SK-N-SH (cell line): ENCODE results near the gene SPRYD3. TPM values are rescaled to one million over a fixed set of nuclear protein-coding genes. Genes with fewer than 3 reads are reported as not detected.

Source experiments
- CTCF ChIA-PET: fragments of 300-600, 350-600 bp; formaldehyde crosslinking; extraction: SDS; loops from one replicate; lab custom pipeline; 2021; lab: Yijun Ruan, JAX
- POLR2A ChIA-PET: fragments of 350-600 bp; sonication (Branson Sonifier 250); formaldehyde crosslinking; extraction: SDS; loops from one replicate; lab custom pipeline; 2020; ENCODE audit warnings: antibody characterized with exemption, inconsistent platforms; lab: Yijun Ruan, JAX
- DNase-seq: peaks from one replicate; pipeline ENCODE4 v3.0.0; 2012
- H2AFZ ChIP-seq: fragments of 200-600 bp; sonication (generic); 2 replicates; pipeline ENCODE4 v1.8.1; 2016; ENCODE audit warnings: antibody characterized with exemption, mild to moderate bottlenecking, low read depth
- H3F3A ChIP-seq: fragments of 200-600 bp; sonication (generic); replicated peaks from 2 replicates; pipeline ENCODE3; 2016; ENCODE audit warnings: antibody characterized with exemption, mild to moderate bottlenecking; ENCODE audit not compliant: insufficient read depth
- H3K27ac ChIP-seq, 2 experiments: fragments of 200-500 bp in 1 of 2; fragments of 200-600 bp in 1 of 2; sonication (Bioruptor generic) in 1 of 2; sonication (generic), shearing (Covaris generic) in 1 of 2; 2 replicates each; pipeline versions ENCODE4 v1.5.1 to v1.6.1; 2014 to 2016; ENCODE audit warnings: low read depth in 2 of 2, inconsistent platforms in 1 of 2, low read length in 1 of 2, mild to moderate bottlenecking in 1 of 2, mixed read lengths in 1 of 2
- H3K27me3 ChIP-seq: fragments of 200-600 bp; sonication (generic), shearing (Covaris generic); 2 replicates; pipeline ENCODE4 v1.6.1; 2016; ENCODE audit warnings: mixed run types; ENCODE audit not compliant: insufficient read depth
- H3K36me3 ChIP-seq, 2 experiments: fragments of 200-500 bp in 1 of 2; fragments of 200-600 bp in 1 of 2; sonication (Bioruptor generic) in 1 of 2; sonication (generic) in 1 of 2; replicated peaks in 1 of 2; 2 replicates each; pipeline versions ENCODE3 to v1.5.1; 2014 to 2016; ENCODE audit warnings: low read length in 1 of 2, mild to moderate bottlenecking in 1 of 2; ENCODE audit not compliant: insufficient read depth in 2 of 2, control insufficient read depth in 1 of 2
- H3K4me1 ChIP-seq, 2 experiments: fragments of 200-500 bp in 1 of 2; fragments of 200-600 bp in 1 of 2; sonication (Bioruptor generic) in 1 of 2; sonication (generic), shearing (Covaris generic) in 1 of 2; 2 replicates each; pipeline versions ENCODE4 v1.5.1 to v1.6.1; 2014 to 2016; ENCODE audit warnings: low read depth in 1 of 2, low read length in 1 of 2, mixed run types in 1 of 2; ENCODE audit not compliant: insufficient read depth in 2 of 2, control insufficient read depth in 1 of 2
- H3K4me2 ChIP-seq: fragments of 200-600 bp; sonication (generic), shearing (Covaris generic); 2 replicates; pipeline ENCODE4 v1.6.1; 2017; ENCODE audit warnings: mixed run types
- H3K4me3 ChIP-seq, 2 experiments: fragments of 200-500 bp in 1 of 2; fragments of 200-600 bp in 1 of 2; sonication (Bioruptor generic) in 1 of 2; sonication (generic), shearing (Covaris generic) in 1 of 2; 2 replicates each; pipeline versions ENCODE4 v1.5.1 to v1.8.1; 2014 to 2016; ENCODE audit warnings: low read depth in 2 of 2, inconsistent platforms in 1 of 2, low read length in 1 of 2, mild to moderate bottlenecking in 1 of 2, mixed read lengths in 1 of 2, moderate library complexity in 1 of 2
- H3K79me2 ChIP-seq: fragments of 200-600 bp; sonication (generic); 2 replicates; pipeline ENCODE4 v1.8.1; 2017; ENCODE audit warnings: mild to moderate bottlenecking; ENCODE audit not compliant: insufficient read depth
- H3K9ac ChIP-seq: fragments of 200-600 bp; sonication (generic); 2 replicates; pipeline ENCODE4 v1.6.1; 2017; ENCODE audit warnings: mixed run types
- H3K9me2 ChIP-seq: fragments of 200-600 bp; sonication (generic); 2 replicates; pipeline ENCODE4 v1.6.1; 2017; ENCODE audit warnings: mixed run types
- H3K9me3 ChIP-seq: fragments of 200-600 bp; sonication (generic); 2 replicates; pipeline ENCODE4 v1.6.1; 2017; ENCODE audit warnings: mixed run types, mild to moderate bottlenecking, moderate library complexity
- H4K20me1 ChIP-seq: fragments of 200-600 bp; sonication (generic); 2 replicates; pipeline ENCODE4 v1.6.1; 2017; ENCODE audit warnings: mild to moderate bottlenecking, mixed run types; ENCODE audit not compliant: insufficient read depth
- CHD2 ChIP-seq: fragments of 150-350 bp; IDR thresholded peaks from 2 replicates; pipeline ENCODE4 v1.6.1; 2018; ENCODE audit warnings: low read length; ENCODE audit not compliant: partially characterized antibody
- FOSL2 ChIP-seq: IDR thresholded peaks from 2 replicates; pipeline ENCODE4 v1.4.0; 2012; ENCODE audit warnings: low read depth, mild to moderate bottlenecking, moderate library complexity, borderline replicate concordance
- FOXM1 ChIP-seq: IDR thresholded peaks from 2 replicates; pipeline ENCODE4 v1.4.0; 2012; ENCODE audit warnings: low read depth, mild to moderate bottlenecking
- IRF3 ChIP-seq: fragments of 150-350 bp; IDR thresholded peaks from 2 replicates; pipeline ENCODE4 v1.6.1; 2016; ENCODE audit warnings: mild to moderate bottlenecking, low read depth, low read length
- MXI1 ChIP-seq: IDR thresholded peaks from 2 replicates; pipeline ENCODE4 v1.6.1; 2012; ENCODE audit warnings: mild to moderate bottlenecking, low read depth, low read length, improper control_type of control experiment
- POLR2AphosphoS5 ChIP-seq: IDR thresholded peaks from 2 replicates; pipeline ENCODE4 v1.6.1; 2012; ENCODE audit warnings: low read depth, low read length
- REST ChIP-seq: IDR thresholded peaks from 2 replicates; pipeline ENCODE4 v1.6.1; 2012; ENCODE audit warnings: mild to moderate bottlenecking, low read depth, low read length, moderate library complexity
- RFX5 ChIP-seq: IDR thresholded peaks from 2 replicates; pipeline ENCODE4 v1.6.1; 2012; ENCODE audit warnings: mild to moderate bottlenecking, improper control_type of control experiment, low read length
- RXRA ChIP-seq: IDR thresholded peaks from 2 replicates; pipeline ENCODE4 v1.4.0; 2012; ENCODE audit warnings: low read depth, mild to moderate bottlenecking, borderline replicate concordance
- SIN3A ChIP-seq: IDR thresholded peaks from 2 replicates; pipeline ENCODE4 v1.6.1; 2012; ENCODE audit warnings: low read depth, mild to moderate bottlenecking, low read length, moderate library complexity, borderline replicate concordance
- SMC3 ChIP-seq: IDR thresholded peaks from 2 replicates; pipeline ENCODE4 v1.6.1; 2012; ENCODE audit warnings: low read depth, low read length, improper control_type of control experiment
- TEAD4 ChIP-seq: IDR thresholded peaks from 2 replicates; pipeline ENCODE4 v1.4.0; 2012; ENCODE audit warnings: mild to moderate bottlenecking, borderline replicate concordance; ENCODE audit not compliant: insufficient read depth
- USF2 ChIP-seq: fragments of 150-350 bp; IDR thresholded peaks from 2 replicates; pipeline ENCODE4 v1.6.1; 2017; ENCODE audit warnings: antibody characterized with exemption, low read length, low read depth, borderline replicate concordance
- YY1 ChIP-seq: IDR thresholded peaks from 2 replicates; pipeline ENCODE4 v1.4.0; 2012; ENCODE audit warnings: low read depth, mild to moderate bottlenecking
- WGBS: methylation state at CpG from one replicate; pipeline ENCODE4 v1.1.6; 2017; ENCODE audit warnings: low lambda C conversion rate; 5-methylcytosine and 5-hydroxymethylcytosine counted together
- polyA plus RNA-seq, 3 experiments: library from polyadenylated mRNA; depleted of rRNA; stranded (reverse); fragments of >200 nt; gene quantifications; 2 replicates each; pipeline ENCODE4 v1.2.3, GENCODE V29; 2012
- TF ChIP-seq, protein P1 (sequence below): IDR thresholded peaks from 2 replicates; pipeline ENCODE4 v1.4.0; 2012; ENCODE audit warnings: low read depth, borderline replicate concordance
- TF ChIP-seq, protein P2 (sequence below): IDR thresholded peaks from 2 replicates; pipeline ENCODE4 v1.4.0; 2012; ENCODE audit warnings: low read depth

Gene SPRYD3
- polyA plus RNA-seq, 1 of the 3 experiments (the other 2 are of a cell fraction) = 20.3 TPM

DNA sequence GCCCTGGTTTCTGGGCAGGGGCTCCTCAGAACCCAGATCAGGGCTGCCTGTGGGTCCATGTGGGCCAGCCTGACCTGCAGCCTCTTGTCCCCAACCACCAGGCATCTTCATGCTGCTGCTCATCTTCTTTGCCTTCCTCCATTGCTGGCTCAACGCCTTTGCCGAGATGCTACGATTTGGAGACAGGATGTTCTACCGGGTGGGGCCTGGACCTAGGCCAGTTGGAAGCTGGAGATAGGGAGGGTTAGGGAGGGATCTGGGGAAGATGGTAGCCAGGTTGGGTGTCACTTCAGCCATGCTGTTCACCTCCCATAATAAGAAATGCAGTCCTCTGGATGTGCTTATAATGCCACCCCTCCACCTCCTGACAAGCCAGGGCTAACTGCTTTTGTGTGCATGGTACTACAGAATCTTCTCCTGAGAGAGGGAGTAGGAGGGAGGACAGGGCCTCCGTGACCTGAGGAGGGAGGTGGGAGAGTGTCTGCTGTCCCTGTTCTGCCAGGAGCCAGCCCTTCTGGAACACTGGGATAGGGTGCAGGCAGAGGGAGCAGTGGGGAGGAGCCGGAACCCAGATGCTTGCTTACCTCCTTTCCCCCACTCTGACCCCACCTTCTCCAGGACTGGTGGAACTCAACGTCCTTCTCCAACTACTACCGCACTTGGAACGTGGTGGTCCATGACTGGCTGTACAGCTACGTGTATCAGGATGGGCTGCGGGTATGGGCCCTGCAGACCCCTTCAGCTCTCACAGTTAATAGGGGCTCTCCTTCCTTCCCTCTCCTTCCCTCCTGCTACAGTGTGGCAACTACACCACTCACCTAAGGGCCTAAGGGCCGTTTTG, 41.7 kb upstream of the SPRYD3 start:
- Histone ChIP-seq H3K27me3 (no peaks in the 10 kb centered on the region), H3K4me1 (peaks cover 0 to 10% of the 10 kb centered on the region in 2 experiments; a peak in 2 of 4 replicates), H3K79me2 (no peaks in the 10 kb centered on the region), H3K9ac (no peak overlapping the region), H4K20me1 (no peaks in the 10 kb centered on the region), H3K4me3 (no peak overlapping the region), H3K4me2 (no peak overlapping the region), H2AFZ (no peak overlapping the region), H3K27ac (no peak overlapping the region), H3K36me3 (no peaks in the 10 kb centered on the region)
- POLR2A ChIA-PET = no interaction called here
- CTCF ChIA-PET = interaction anchor here (1.0 kb wide), 1 partner anchor 55 kb away, joined by 4 read pairs; no protein-coding TSS in a partner anchor
- no peak for DNase-seq
- TF ChIP-seq, protein P1, sequence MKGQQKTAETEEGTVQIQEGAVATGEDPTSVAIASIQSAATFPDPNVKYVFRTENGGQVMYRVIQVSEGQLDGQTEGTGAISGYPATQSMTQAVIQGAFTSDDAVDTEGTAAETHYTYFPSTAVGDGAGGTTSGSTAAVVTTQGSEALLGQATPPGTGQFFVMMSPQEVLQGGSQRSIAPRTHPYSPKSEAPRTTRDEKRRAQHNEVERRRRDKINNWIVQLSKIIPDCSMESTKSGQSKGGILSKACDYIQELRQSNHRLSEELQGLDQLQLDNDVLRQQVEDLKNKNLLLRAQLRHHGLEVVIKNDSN = no peak
- TF ChIP-seq SIN3A = no peak
- no peak for TF ChIP-seq CHD2
- no peak for TF ChIP-seq MXI1
- TF ChIP-seq POLR2AphosphoS5 = no peak
- TF ChIP-seq, protein P2, sequence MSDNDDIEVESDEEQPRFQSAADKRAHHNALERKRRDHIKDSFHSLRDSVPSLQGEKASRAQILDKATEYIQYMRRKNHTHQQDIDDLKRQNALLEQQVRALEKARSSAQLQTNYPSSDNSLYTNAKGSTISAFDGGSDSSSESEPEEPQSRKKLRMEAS = no peak
- TF ChIP-seq RXRA = no peak
- TF ChIP-seq, all 33 proteins: peak for 0
- H3K9me3 ChIP-seq = no peaks in the 10 kb centered on the region
- no peaks in the 10 kb centered on the region for H3K9me2 ChIP-seq
- WGBS = 92% methylated on average over 12 of the region's 12 CpGs
- no peaks in the 10 kb centered on the region for H3F3A ChIP-seq

DNA sequence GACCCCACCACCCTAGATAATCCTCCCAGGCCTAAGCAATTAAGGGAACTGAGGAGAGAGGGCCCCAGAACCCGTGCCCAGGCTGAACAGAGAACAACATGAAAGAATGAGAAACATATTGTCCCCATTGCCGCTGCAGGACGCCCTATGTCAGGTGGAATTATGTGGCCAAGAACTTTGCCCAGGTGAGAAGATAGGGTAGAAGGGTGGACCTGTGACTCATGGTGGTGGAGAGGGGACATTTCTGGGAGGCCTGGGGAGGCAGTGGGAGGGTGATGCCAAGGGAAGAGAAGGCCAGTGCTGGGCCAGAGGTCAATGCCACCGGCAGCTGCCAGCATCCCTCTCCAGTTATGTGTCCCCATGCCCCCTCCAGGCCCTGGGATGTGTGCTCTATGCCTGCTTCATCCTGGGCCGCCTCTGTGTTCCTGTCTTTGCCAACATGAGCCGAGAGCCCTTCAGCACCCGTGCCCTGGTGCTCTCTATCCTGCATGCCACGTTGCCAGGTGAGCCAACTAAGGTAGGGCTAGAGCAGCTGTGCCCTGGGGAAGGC, 39.6 kb upstream of the SPRYD3 start:
- WGBS = 56% methylated on average over 5 of the region's 8 CpGs
- TF ChIP-seq REST (no peak), TEAD4 (no peak), SIN3A (no peak), IRF3 (no peak), RXRA (no peak), RFX5 (no peak), FOXM1 (no peak), YY1 (no peak), POLR2AphosphoS5 (no peak), FOSL2 (no peak), CHD2 (no peak), SMC3 (no peak), USF2 (no peak)
- TF ChIP-seq, protein P1 = no peak

More for the DNA sequence above, 39.6 kb upstream of the SPRYD3 start:
- no peaks in the 10 kb centered on the region for H3K36me3 ChIP-seq
- ChIA-PET CTCF (interaction anchor here (0.6 to 1.7 kb wide), 2 partner anchors 19 to 284 kb away, joined by 3 to 4 read pairs; no protein-coding TSS in a partner anchor), POLR2A (no interaction called here)
- H3K79me2 ChIP-seq = no peaks in the 10 kb centered on the region
- H3K9me2 ChIP-seq = no peaks in the 10 kb centered on the region
- no peaks in the 10 kb centered on the region for H4K20me1 ChIP-seq
- H3K4me2 ChIP-seq = no peak overlapping the region
- H2AFZ ChIP-seq = no peak overlapping the region
- no peaks in the 10 kb centered on the region for H3K27me3 ChIP-seq
- no peak overlapping the region for H3K9ac ChIP-seq
- peaks cover 0 to 10% of the 10 kb centered on the region in 2 experiments; a peak in 2 of 4 replicates for H3K4me1 ChIP-seq
- H3K27ac ChIP-seq = no peak overlapping the region
- no peaks in the 10 kb centered on the region for H3K9me3 ChIP-seq
- DNase-seq = no peak
- no peak overlapping the region for H3K4me3 ChIP-seq
- H3F3A ChIP-seq = no peaks in the 10 kb centered on the region
